SK-N-SH (cell line): ENCODE measurements around the gene ZFYVE26. TPM values are rescaled to one million over a fixed set of nuclear protein-coding genes. Genes with fewer than 3 reads are reported as not detected.

Source experiments
- CTCF ChIA-PET: fragments of 300-600, 350-600 bp; formaldehyde crosslinking; extraction: SDS; loops from one replicate; lab custom pipeline; 2021; lab: Yijun Ruan, JAX
- POLR2A ChIA-PET: fragments of 350-600 bp; sonication (Branson Sonifier 250); formaldehyde crosslinking; extraction: SDS; loops from one replicate; lab custom pipeline; 2020; ENCODE audit warnings: antibody characterized with exemption, inconsistent platforms; lab: Yijun Ruan, JAX
- DNase-seq: peaks from one replicate; pipeline ENCODE4 v3.0.0; 2012
- H2AFZ ChIP-seq: fragments of 200-600 bp; sonication (generic); 2 replicates; pipeline ENCODE4 v1.8.1; 2016; ENCODE audit warnings: antibody characterized with exemption, mild to moderate bottlenecking, low read depth
- H3F3A ChIP-seq: fragments of 200-600 bp; sonication (generic); replicated peaks from 2 replicates; pipeline ENCODE3; 2016; ENCODE audit warnings: antibody characterized with exemption, mild to moderate bottlenecking; ENCODE audit not compliant: insufficient read depth
- H3K27ac ChIP-seq, 2 experiments: fragments of 200-500 bp in 1 of 2; fragments of 200-600 bp in 1 of 2; sonication (Bioruptor generic) in 1 of 2; sonication (generic), shearing (Covaris generic) in 1 of 2; 2 replicates each; pipeline versions ENCODE4 v1.5.1 to v1.6.1; 2014 to 2016; ENCODE audit warnings: low read depth in 2 of 2, inconsistent platforms in 1 of 2, low read length in 1 of 2, mild to moderate bottlenecking in 1 of 2, mixed read lengths in 1 of 2
- H3K27me3 ChIP-seq: fragments of 200-600 bp; sonication (generic), shearing (Covaris generic); 2 replicates; pipeline ENCODE4 v1.6.1; 2016; ENCODE audit warnings: mixed run types; ENCODE audit not compliant: insufficient read depth
- H3K36me3 ChIP-seq, 2 experiments: fragments of 200-500 bp in 1 of 2; fragments of 200-600 bp in 1 of 2; sonication (Bioruptor generic) in 1 of 2; sonication (generic) in 1 of 2; replicated peaks in 1 of 2; 2 replicates each; pipeline versions ENCODE3 to v1.5.1; 2014 to 2016; ENCODE audit warnings: low read length in 1 of 2, mild to moderate bottlenecking in 1 of 2; ENCODE audit not compliant: insufficient read depth in 2 of 2, control insufficient read depth in 1 of 2
- H3K4me1 ChIP-seq, 2 experiments: fragments of 200-500 bp in 1 of 2; fragments of 200-600 bp in 1 of 2; sonication (Bioruptor generic) in 1 of 2; sonication (generic), shearing (Covaris generic) in 1 of 2; 2 replicates each; pipeline versions ENCODE4 v1.5.1 to v1.6.1; 2014 to 2016; ENCODE audit warnings: low read depth in 1 of 2, low read length in 1 of 2, mixed run types in 1 of 2; ENCODE audit not compliant: insufficient read depth in 2 of 2, control insufficient read depth in 1 of 2
- H3K4me2 ChIP-seq: fragments of 200-600 bp; sonication (generic), shearing (Covaris generic); 2 replicates; pipeline ENCODE4 v1.6.1; 2017; ENCODE audit warnings: mixed run types
- H3K4me3 ChIP-seq, 2 experiments: fragments of 200-500 bp in 1 of 2; fragments of 200-600 bp in 1 of 2; sonication (Bioruptor generic) in 1 of 2; sonication (generic), shearing (Covaris generic) in 1 of 2; 2 replicates each; pipeline versions ENCODE4 v1.5.1 to v1.8.1; 2014 to 2016; ENCODE audit warnings: low read depth in 2 of 2, inconsistent platforms in 1 of 2, low read length in 1 of 2, mild to moderate bottlenecking in 1 of 2, mixed read lengths in 1 of 2, moderate library complexity in 1 of 2
- H3K79me2 ChIP-seq: fragments of 200-600 bp; sonication (generic); 2 replicates; pipeline ENCODE4 v1.8.1; 2017; ENCODE audit warnings: mild to moderate bottlenecking; ENCODE audit not compliant: insufficient read depth
- H3K9ac ChIP-seq: fragments of 200-600 bp; sonication (generic); 2 replicates; pipeline ENCODE4 v1.6.1; 2017; ENCODE audit warnings: mixed run types
- H3K9me2 ChIP-seq: fragments of 200-600 bp; sonication (generic); 2 replicates; pipeline ENCODE4 v1.6.1; 2017; ENCODE audit warnings: mixed run types
- H3K9me3 ChIP-seq: fragments of 200-600 bp; sonication (generic); 2 replicates; pipeline ENCODE4 v1.6.1; 2017; ENCODE audit warnings: mixed run types, mild to moderate bottlenecking, moderate library complexity
- H4K20me1 ChIP-seq: fragments of 200-600 bp; sonication (generic); 2 replicates; pipeline ENCODE4 v1.6.1; 2017; ENCODE audit warnings: mild to moderate bottlenecking, mixed run types; ENCODE audit not compliant: insufficient read depth
- EZH2phosphoT487 ChIP-seq: fragments of 200-600 bp; sonication (generic); IDR thresholded peaks from 2 replicates; pipeline ENCODE4 v1.6.1; 2017; ENCODE audit warnings: low read depth, mixed run types, mild to moderate bottlenecking, antibody characterized with exemption, moderate library complexity, borderline replicate concordance
- FOSL2 ChIP-seq: IDR thresholded peaks from 2 replicates; pipeline ENCODE4 v1.4.0; 2012; ENCODE audit warnings: low read depth, mild to moderate bottlenecking, moderate library complexity, borderline replicate concordance
- FOXM1 ChIP-seq: IDR thresholded peaks from 2 replicates; pipeline ENCODE4 v1.4.0; 2012; ENCODE audit warnings: low read depth, mild to moderate bottlenecking
- GATA2 ChIP-seq: sonication (generic); formaldehyde crosslinking; IDR thresholded peaks from 2 replicates; pipeline ENCODE4 v1.5.0; 2020; ENCODE audit warnings: mild to moderate bottlenecking, missing genetic modification reagents
- MEF2A ChIP-seq: IDR thresholded peaks from 2 replicates; pipeline ENCODE4 v1.4.0; 2012; ENCODE audit warnings: low read depth, borderline replicate concordance
- MXI1 ChIP-seq: IDR thresholded peaks from 2 replicates; pipeline ENCODE4 v1.6.1; 2012; ENCODE audit warnings: mild to moderate bottlenecking, low read depth, low read length, improper control_type of control experiment
- NFIC ChIP-seq: IDR thresholded peaks from 2 replicates; pipeline ENCODE4 v1.4.0; 2012; ENCODE audit warnings: borderline replicate concordance
- NRF1 ChIP-seq: IDR thresholded peaks from 2 replicates; pipeline ENCODE4 v1.6.1; 2012; ENCODE audit warnings: low read depth, mild to moderate bottlenecking, low read length
- RAD21 ChIP-seq: IDR thresholded peaks from 2 replicates; pipeline ENCODE4 v1.6.1; 2012; ENCODE audit warnings: mild to moderate bottlenecking, low read length
- RCOR1 ChIP-seq: fragments of 150-350 bp; IDR thresholded peaks from 2 replicates; pipeline ENCODE4 v1.6.1; 2017; ENCODE audit warnings: antibody characterized with exemption, low read length
- RFX5 ChIP-seq: IDR thresholded peaks from 2 replicates; pipeline ENCODE4 v1.6.1; 2012; ENCODE audit warnings: mild to moderate bottlenecking, improper control_type of control experiment, low read length
- RXRA ChIP-seq: IDR thresholded peaks from 2 replicates; pipeline ENCODE4 v1.4.0; 2012; ENCODE audit warnings: low read depth, mild to moderate bottlenecking, borderline replicate concordance
- SIN3A ChIP-seq: IDR thresholded peaks from 2 replicates; pipeline ENCODE4 v1.6.1; 2012; ENCODE audit warnings: low read depth, mild to moderate bottlenecking, low read length, moderate library complexity, borderline replicate concordance
- TCF12 ChIP-seq: IDR thresholded peaks from 2 replicates; pipeline ENCODE4 v1.4.0; 2012
- YY1 ChIP-seq: IDR thresholded peaks from 2 replicates; pipeline ENCODE4 v1.4.0; 2012; ENCODE audit warnings: low read depth, mild to moderate bottlenecking
- WGBS: methylation state at CpG from one replicate; pipeline ENCODE4 v1.1.6; 2017; ENCODE audit warnings: low lambda C conversion rate; 5-methylcytosine and 5-hydroxymethylcytosine counted together
- polyA plus RNA-seq, 3 experiments: library from polyadenylated mRNA; depleted of rRNA; stranded (reverse); fragments of >200 nt; gene quantifications; 2 replicates each; pipeline ENCODE4 v1.2.3, GENCODE V29; 2012
- TF ChIP-seq, protein P1 (sequence below): IDR thresholded peaks from 2 replicates; pipeline ENCODE4 v1.4.0; 2012; ENCODE audit warnings: low read depth, borderline replicate concordance
- TF ChIP-seq, protein P2 (sequence below): fragments of 150-350 bp; IDR thresholded peaks from 2 replicates; pipeline ENCODE4 v1.6.1; 2016; ENCODE audit warnings: mild to moderate bottlenecking, low read depth, low read length
- TF ChIP-seq, protein P3 (sequence below): IDR thresholded peaks from 2 replicates; pipeline ENCODE4; 2012
- TF ChIP-seq, protein P4 (sequence below): IDR thresholded peaks from 2 replicates; pipeline ENCODE4 v1.4.0; 2012; ENCODE audit warnings: low read depth

ZFYVE26 gene
- polyA plus RNA-seq, 1 of the 3 experiments (the other 2 are of a cell fraction), result 5.6 TPM

DNA sequence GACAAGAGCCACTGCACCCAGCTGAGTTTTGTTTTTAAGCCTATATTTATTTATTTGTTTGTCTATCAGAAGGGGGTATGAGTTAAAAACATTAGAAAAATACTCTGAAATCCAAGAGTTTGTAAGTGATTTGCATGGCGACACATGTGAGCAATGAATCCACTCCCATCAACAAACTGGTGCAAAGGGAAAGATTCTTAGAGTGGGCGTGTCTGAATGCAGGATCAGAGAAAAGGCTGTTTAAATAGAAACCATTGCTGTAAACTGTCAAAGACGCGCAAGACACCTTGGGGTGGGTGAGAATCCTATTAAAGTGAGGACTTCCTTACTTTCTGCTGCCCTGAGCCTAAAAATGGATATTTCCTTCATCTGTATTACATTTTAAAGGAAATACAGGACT, 51.9 kb downstream of the ZFYVE26 start:
- no peaks in the 10 kb centered on the region for H3K79me2 ChIP-seq
- H3K4me2 ChIP-seq, result no peak overlapping the region
- POLR2A ChIA-PET, result no interaction called here
- no peaks in the 10 kb centered on the region for H3K4me1 ChIP-seq
- H3K9me3 ChIP-seq, result no peaks in the 10 kb centered on the region
- no peak for DNase-seq
- no peak for TF ChIP-seq RXRA
- TF ChIP-seq TCF12, result no peak
- no peak for TF ChIP-seq FOXM1
- TF ChIP-seq MXI1, result no peak
- CTCF ChIA-PET, result no interaction called here
- H2AFZ ChIP-seq, result no peak overlapping the region
- no peaks in the 10 kb centered on the region for H4K20me1 ChIP-seq
- peaks cover 58 to 83% of the 10 kb centered on the region in 2 experiments for H3K36me3 ChIP-seq
- WGBS, result 89% methylated on average over 4 of the region's 4 CpGs
- no peaks in the 10 kb centered on the region for H3F3A ChIP-seq
- no peak overlapping the region for H3K4me3 ChIP-seq
- H3K9me2 ChIP-seq, result no peaks in the 10 kb centered on the region
- no peak overlapping the region for H3K27ac ChIP-seq
- no peak overlapping the region for H3K9ac ChIP-seq
- H3K27me3 ChIP-seq, result no peaks in the 10 kb centered on the region

DNA sequence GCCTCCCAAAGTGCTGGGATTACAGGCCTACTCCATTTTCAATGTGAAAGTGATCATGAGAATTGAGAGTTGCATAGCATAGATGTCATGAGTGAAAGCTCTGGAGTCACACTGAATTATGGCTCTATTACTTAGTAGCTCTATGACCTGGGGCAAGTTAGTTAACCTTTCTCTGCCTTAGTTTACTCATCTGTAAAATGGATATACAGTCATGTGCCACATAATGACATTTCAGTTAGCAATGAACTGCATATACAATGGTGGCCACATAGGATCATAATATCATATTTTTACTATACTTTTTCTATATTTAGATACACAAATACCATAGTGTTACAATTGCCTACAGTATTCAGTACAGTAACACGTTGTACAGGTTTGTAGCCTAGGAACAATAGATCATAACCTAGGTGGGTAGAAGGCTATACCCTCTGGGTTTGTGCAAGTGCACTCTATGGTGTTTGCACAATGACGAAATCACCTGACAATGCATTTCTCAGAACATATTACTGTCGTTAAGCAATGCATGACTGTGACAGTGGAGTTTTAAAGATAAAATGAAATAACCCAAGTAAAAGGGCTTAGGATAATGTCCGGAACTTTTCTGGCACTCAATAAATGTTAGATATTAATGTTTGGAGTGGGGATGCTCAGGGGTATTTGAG, 53.1 kb downstream of the ZFYVE26 start:
- Histone ChIP-seq H3K9ac (no peak overlapping the region), H3K4me2 (no peak overlapping the region), H3F3A (no peaks in the 10 kb centered on the region), H3K27me3 (no peaks in the 10 kb centered on the region), H3K36me3 (peaks cover 47 to 71% of the 10 kb centered on the region in 2 experiments), H3K79me2 (no peaks in the 10 kb centered on the region), H3K9me3 (no peaks in the 10 kb centered on the region), H2AFZ (no peak overlapping the region), H3K9me2 (no peaks in the 10 kb centered on the region), H3K27ac (no peak overlapping the region), H3K4me1 (no peaks in the 10 kb centered on the region), H4K20me1 (no peaks in the 10 kb centered on the region), H3K4me3 (no peak overlapping the region)
- POLR2A ChIA-PET, result no interaction called here
- WGBS, result 81% methylated on average over 4 of the region's 4 CpGs
- TF ChIP-seq RCOR1 (no peak), MEF2A (no peak), GATA2 (no peak), SIN3A (no peak)
- TF ChIP-seq, protein P1, sequence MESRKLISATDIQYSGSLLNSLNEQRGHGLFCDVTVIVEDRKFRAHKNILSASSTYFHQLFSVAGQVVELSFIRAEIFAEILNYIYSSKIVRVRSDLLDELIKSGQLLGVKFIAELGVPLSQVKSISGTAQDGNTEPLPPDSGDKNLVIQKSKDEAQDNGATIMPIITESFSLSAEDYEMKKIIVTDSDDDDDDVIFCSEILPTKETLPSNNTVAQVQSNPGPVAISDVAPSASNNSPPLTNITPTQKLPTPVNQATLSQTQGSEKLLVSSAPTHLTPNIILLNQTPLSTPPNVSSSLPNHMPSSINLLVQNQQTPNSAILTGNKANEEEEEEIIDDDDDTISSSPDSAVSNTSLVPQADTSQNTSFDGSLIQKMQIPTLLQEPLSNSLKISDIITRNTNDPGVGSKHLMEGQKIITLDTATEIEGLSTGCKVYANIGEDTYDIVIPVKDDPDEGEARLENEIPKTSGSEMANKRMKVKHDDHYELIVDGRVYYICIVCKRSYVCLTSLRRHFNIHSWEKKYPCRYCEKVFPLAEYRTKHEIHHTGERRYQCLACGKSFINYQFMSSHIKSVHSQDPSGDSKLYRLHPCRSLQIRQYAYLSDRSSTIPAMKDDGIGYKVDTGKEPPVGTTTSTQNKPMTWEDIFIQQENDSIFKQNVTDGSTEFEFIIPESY, result no peak
- no peak for DNase-seq
- CTCF ChIA-PET, result no interaction called here

DNA sequence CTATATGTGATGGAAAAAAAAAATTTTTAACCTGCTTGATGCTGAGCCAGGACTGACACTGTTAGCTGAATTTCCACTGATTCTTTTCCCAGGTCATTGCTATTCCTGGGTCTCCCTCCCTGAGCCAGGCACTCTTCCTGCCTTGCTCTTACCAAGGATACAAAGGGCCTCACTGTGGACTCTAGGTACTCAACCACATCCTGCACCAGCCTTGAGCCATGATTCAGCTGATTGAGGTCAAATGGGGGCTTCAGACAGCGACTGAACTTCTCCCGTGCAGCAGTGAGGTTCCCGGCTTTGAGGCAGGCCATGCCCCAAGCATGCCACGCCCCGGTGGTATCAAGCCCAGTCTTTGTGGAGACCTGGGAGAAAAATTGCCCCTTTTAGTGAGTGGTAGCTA, 54.3 kb downstream of the ZFYVE26 start:
- H3K79me2 ChIP-seq, result no peaks in the 10 kb centered on the region
- DNase-seq, result no peak
- no peaks in the 10 kb centered on the region for H4K20me1 ChIP-seq
- no peaks in the 10 kb centered on the region for H3K27me3 ChIP-seq
- H2AFZ ChIP-seq, result no peak overlapping the region
- no peaks in the 10 kb centered on the region for H3F3A ChIP-seq
- 86% methylated on average over 2 of the region's 5 CpGs for WGBS
- CTCF ChIA-PET, result no interaction called here
- peaks cover 44 to 59% of the 10 kb centered on the region in 2 experiments for H3K36me3 ChIP-seq
- POLR2A ChIA-PET, result interaction anchor here (0.6 kb wide), 1 partner anchor 395 kb away, joined by 4 read pairs; no protein-coding TSS in a partner anchor
- no peak overlapping the region for H3K4me2 ChIP-seq
- H3K27ac ChIP-seq, result no peak overlapping the region
- no peaks in the 10 kb centered on the region for H3K9me2 ChIP-seq
- no peaks in the 10 kb centered on the region for H3K9me3 ChIP-seq
- H3K4me1 ChIP-seq, result no peaks in the 10 kb centered on the region
- H3K9ac ChIP-seq, result no peak overlapping the region
- H3K4me3 ChIP-seq, result no peak overlapping the region
- TF ChIP-seq NFIC (no peak), RAD21 (no peak), FOSL2 (no peak), NRF1 (no peak), YY1 (no peak), EZH2phosphoT487 (no peak), MEF2A (no peak), RFX5 (no peak)
- TF ChIP-seq, protein P2, sequence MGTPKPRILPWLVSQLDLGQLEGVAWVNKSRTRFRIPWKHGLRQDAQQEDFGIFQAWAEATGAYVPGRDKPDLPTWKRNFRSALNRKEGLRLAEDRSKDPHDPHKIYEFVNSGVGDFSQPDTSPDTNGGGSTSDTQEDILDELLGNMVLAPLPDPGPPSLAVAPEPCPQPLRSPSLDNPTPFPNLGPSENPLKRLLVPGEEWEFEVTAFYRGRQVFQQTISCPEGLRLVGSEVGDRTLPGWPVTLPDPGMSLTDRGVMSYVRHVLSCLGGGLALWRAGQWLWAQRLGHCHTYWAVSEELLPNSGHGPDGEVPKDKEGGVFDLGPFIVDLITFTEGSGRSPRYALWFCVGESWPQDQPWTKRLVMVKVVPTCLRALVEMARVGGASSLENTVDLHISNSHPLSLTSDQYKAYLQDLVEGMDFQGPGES, result no peak
- TF ChIP-seq, protein P3, sequence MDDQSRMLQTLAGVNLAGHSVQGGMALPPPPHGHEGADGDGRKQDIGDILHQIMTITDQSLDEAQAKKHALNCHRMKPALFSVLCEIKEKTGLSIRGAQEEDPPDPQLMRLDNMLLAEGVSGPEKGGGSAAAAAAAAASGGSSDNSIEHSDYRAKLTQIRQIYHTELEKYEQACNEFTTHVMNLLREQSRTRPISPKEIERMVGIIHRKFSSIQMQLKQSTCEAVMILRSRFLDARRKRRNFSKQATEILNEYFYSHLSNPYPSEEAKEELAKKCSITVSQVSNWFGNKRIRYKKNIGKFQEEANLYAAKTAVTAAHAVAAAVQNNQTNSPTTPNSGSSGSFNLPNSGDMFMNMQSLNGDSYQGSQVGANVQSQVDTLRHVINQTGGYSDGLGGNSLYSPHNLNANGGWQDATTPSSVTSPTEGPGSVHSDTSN, result no peak
- TF ChIP-seq, protein P4, sequence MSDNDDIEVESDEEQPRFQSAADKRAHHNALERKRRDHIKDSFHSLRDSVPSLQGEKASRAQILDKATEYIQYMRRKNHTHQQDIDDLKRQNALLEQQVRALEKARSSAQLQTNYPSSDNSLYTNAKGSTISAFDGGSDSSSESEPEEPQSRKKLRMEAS, result no peak
